ENCODE measurements around the gene ZBTB7C. TPM values are rescaled to one million over a fixed set of nuclear protein-coding genes. Genes with fewer than 3 reads are reported as not detected.

The ZBTB7C gene
- total RNA-seq, 1 experiment from 2014 or later: 0.32 TPM

GRCh38 chr18:48164116-48164515, 245.1 kb downstream of the ZBTB7C start:
- no peak for TF ChIP-seq CTCF (conservative IDR thresholded peaks at IDR 0.05; ENCODE audit: low read depth, low read length)
- no peak for TF ChIP-seq EZH2 (IDR thresholded peaks at IDR 0.05; ENCODE audit: borderline replicate concordance, low read depth, low read length, poor library complexity, severe bottlenecking)
- Histone ChIP-seq H3K4me1 (ENCODE audit: insufficient read depth, low read length, poor library complexity, severe bottlenecking) (peaks cover 5% of the 10 kb centered on the region), H3K9me3 (ENCODE audit: low read depth, low read length, poor library complexity, severe bottlenecking) (no peaks in the 10 kb centered on the region), H3K4me3 (ENCODE audit: low read depth, low read length, poor library complexity, severe bottlenecking) (no peak overlapping the region), H3K27me3 (replicated peaks; ENCODE audit: insufficient read depth, low read depth, low read length, poor library complexity) (no peaks in the 10 kb centered on the region), H3K36me3 (ENCODE audit: insufficient read depth, low read length, poor library complexity, severe bottlenecking) (no peaks in the 10 kb centered on the region), H3K27ac (ENCODE audit: low read depth, low read length, poor library complexity, severe bottlenecking) (no peak overlapping the region)
- no TSS peak for BruUV-seq (replicated peaks)
- CTCF ChIA-PET: no interaction called here
- no peak for DNase-seq (ENCODE audit: low spot score)
- POLR2A ChIA-PET (ENCODE audit: low non-redundant PET): no interaction called here
- intact Hi-C loops (cut with micrococcal nuclease; ENCODE audit: unreplicated experiment): no loop called here

- TF ChIP-seq CTCF (conservative IDR thresholded peaks at IDR 0.05; ENCODE audit: low read depth, low read length) (no peak), EZH2 (IDR thresholded peaks at IDR 0.05; ENCODE audit: borderline replicate concordance, low read depth, low read length, poor library complexity, severe bottlenecking) (no peak)
- no peak for DNase-seq (ENCODE audit: low spot score)
- Histone ChIP-seq H3K27me3 (replicated peaks; ENCODE audit: insufficient read depth, low read depth, low read length, poor library complexity) (no peaks in the 10 kb centered on the region), H3K4me3 (ENCODE audit: low read depth, low read length, poor library complexity, severe bottlenecking) (no peak overlapping the region), H3K36me3 (ENCODE audit: insufficient read depth, low read length, poor library complexity, severe bottlenecking) (no peaks in the 10 kb centered on the region), H3K9me3 (ENCODE audit: low read depth, low read length, poor library complexity, severe bottlenecking) (no peaks in the 10 kb centered on the region), H3K27ac (ENCODE audit: low read depth, low read length, poor library complexity, severe bottlenecking) (no peak overlapping the region), H3K4me1 (ENCODE audit: insufficient read depth, low read length, poor library complexity, severe bottlenecking) (peaks cover 5% of the 10 kb centered on the region)
- POLR2A ChIA-PET (ENCODE audit: low non-redundant PET): no interaction called here
- CTCF ChIA-PET: no interaction called here
- no TSS peak for BruUV-seq (replicated peaks)
- intact Hi-C loops (cut with micrococcal nuclease; ENCODE audit: unreplicated experiment): no loop called here
These were observed 245.5 kb downstream of the ZBTB7C start for GRCh38 chr18:48163738-48164115.

GRCh38 chr18:48162956-48163737, 246.0 kb downstream of the ZBTB7C start:
- Histone ChIP-seq H3K4me3 (ENCODE audit: low read depth, low read length, poor library complexity, severe bottlenecking) (no peak overlapping the region), H3K27ac (ENCODE audit: low read depth, low read length, poor library complexity, severe bottlenecking) (no peak overlapping the region), H3K9me3 (ENCODE audit: low read depth, low read length, poor library complexity, severe bottlenecking) (no peaks in the 10 kb centered on the region), H3K36me3 (ENCODE audit: insufficient read depth, low read length, poor library complexity, severe bottlenecking) (no peaks in the 10 kb centered on the region), H3K4me1 (ENCODE audit: insufficient read depth, low read length, poor library complexity, severe bottlenecking) (peaks cover 5% of the 10 kb centered on the region), H3K27me3 (replicated peaks; ENCODE audit: insufficient read depth, low read depth, low read length, poor library complexity) (no peaks in the 10 kb centered on the region)
- no TSS peak for BruUV-seq (replicated peaks)
- no peak for DNase-seq (ENCODE audit: low spot score)
- ChIA-PET CTCF (no interaction called here), POLR2A (ENCODE audit: low non-redundant PET) (no interaction called here)
- intact Hi-C loops (cut with micrococcal nuclease; ENCODE audit: unreplicated experiment): no loop called here
- no peak for TF ChIP-seq EZH2 (IDR thresholded peaks at IDR 0.05; ENCODE audit: borderline replicate concordance, low read depth, low read length, poor library complexity, severe bottlenecking)
- no peak for TF ChIP-seq CTCF (conservative IDR thresholded peaks at IDR 0.05; ENCODE audit: low read depth, low read length)
